ENCODE results near the gene CBFA2T3.

CBFA2T3 gene

GRCh38 chr16:88869673-88869980, 107.4 kb downstream of the CBFA2T3 start:
- no peak for DNase-seq

DNA sequence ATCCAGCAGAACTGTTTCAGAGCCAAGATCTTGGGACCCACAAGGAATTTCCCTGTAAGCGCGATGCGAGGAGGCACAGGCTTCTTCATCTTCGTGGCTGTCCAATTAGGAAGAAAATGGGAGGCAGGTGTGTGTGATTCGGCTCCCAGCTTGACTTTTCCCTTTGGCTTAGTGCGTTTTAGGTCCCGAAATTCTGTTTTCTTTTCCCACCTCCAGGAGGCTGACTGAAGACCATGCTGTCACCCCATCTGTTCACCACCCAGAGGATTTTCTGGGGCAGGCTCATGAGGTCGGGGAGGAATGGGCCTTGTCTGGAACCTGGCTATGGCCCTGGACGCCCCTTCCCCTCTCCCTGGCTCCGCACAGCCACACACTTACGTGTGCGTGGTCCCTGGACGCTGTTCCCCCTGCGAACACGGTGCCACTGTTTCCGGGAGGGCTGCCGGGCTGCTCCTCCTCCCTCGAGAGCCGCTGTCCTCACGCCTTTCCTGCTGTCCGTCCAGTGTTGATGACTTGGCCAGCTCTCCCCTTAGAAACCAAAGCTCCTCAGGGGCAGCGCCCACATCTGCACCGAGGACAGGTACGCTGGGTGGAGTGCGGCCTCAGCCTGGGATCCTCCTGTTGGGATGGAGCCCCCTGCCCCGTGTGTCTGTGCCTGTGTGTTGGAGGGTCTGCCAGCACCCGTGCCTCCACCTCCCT, 107.9 kb downstream of the CBFA2T3 start:
- peak in 1 of 2 experiments; percentile 63 for DNase-seq

- no peak for DNase-seq
Measured at GRCh38 chr16:88867581-88868246, 109.3 kb downstream of the CBFA2T3 start.

GRCh38 chr16:88866151-88866920, 110.7 kb downstream of the CBFA2T3 start, which contains the start of gene PABPN1L:
TSS of gene PABPN1L (minus strand) at chr16:88866660. CDS start at chr16:88866606, 54 bp downstream.
- no peak for DNase-seq

DNA sequence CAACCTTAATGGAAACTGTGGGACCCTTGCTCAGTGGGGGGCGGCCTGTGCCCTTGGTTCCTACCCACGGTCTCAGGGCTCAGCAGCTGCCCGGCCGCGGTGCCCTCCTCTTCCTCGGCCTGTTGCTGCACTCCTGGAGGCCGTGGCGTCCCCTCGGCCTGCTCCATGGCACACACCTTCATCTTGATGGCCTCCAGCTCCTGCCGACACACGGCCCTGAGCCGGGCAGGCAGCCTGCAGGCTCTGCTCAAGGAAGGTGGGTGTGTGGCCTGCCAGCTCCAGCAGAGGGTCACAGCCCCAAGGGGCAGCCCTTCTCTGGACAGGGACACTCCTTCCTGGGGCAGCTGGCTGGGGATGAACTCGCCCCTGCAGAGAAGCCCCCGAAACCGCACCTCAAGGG, 111.3 kb downstream of the CBFA2T3 start:
- DNase-seq = no peak

- DNase-seq = no peak
Measured at GRCh38 chr16:88865310-88865709, 111.7 kb downstream of the CBFA2T3 start.

- no peak for DNase-seq
Measured at GRCh38 chr16:88864521-88864920, 112.5 kb downstream of the CBFA2T3 start.

DNA sequence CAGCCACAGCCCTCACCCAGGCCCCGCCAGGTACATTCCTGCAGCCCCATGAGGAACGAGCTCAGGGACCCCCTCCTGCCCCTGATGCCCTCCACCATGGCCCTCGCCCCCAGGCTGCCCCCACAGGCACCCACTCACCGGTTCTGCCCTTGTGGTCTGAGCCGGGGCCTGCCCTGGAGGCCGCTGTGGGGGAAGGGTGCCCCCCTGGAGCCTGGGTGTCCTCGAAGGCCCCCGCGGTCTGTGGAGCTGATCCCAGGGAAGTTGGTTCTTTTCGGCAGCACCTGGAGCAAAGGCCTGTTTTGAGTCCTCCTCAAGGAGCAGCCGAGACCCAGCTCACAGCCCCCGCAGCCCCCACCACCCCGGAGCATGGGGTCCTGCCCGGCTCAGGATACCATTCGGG, 112.9 kb downstream of the CBFA2T3 start:
- DNase-seq = no peak

DNA sequence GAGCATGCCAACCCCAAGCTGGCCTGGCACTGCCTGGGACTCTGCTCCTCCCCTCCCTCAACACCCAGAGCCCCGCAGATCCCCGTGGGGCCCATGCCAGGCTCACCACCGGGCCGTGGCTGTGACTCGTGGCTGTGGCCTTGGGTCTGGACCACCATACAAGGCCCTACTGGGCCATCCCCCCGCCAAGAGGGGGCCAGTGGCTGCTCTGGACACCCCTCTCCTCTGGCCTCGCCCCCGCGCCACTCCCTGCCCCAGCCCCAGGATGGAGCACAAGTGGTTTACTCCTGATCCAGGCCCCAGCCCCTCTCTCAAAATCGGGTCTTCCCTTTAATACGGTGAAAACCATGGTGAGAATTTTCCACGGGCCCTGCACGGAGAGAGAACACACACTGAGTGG, 113.6 kb downstream of the CBFA2T3 start:
- DNase-seq = no peak

- no peak for DNase-seq
Measured at GRCh38 chr16:88862968-88863367, 114.0 kb downstream of the CBFA2T3 start.

DNA sequence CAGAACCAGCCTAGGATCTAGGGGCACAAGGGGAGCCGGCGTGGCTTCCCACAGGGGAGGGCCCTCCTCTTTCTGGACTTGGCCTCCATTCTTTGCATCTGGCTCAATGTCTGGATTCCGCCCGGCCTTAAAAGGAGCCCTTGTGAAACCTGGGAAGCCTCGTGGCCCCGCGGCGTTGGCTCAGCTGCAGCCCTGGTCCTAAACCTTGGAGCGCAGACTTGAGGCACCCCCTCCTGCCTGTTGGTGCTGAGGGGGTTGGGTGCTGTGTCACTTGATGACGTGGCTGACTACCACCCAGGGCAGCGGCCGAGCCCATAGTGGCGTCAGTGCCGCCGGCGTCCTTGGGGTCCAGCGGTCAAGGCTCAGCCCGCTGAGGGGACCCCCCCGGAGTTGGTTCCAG, 115.6 kb downstream of the CBFA2T3 start:
- DNase-seq = no peak

DNA sequence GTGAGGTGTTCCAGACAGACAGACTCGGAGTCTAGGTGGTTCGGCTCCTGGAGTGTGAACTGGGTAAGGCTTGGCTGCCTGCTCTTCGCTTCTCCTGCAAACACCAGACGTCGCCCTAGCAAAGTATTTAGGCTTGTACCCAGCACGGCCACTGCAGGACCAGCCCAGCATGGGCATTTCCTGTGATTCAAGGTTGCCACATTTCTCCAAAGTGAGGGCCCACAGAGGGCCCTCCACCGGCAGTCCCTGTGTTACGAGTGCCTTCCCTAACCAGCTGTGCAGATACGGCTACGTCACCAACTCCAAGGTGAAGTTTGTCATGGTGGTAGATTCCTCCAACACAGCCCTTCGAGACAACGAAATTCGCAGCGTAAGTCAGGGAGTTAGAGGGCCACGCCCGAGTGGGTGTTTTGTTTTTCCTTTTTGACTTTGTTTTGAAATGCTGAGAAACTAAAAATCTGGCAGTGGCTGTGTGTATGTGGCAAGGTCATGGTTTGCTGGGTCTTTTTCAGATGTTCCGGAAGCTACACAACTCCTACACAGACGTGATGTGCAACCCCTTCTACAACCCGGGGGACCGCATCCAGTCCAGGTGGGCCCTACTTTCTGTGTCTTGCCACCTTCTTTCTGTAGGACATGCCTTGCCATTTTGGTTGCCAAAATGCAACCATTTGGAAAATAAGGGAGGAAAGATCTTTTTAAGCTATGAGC, 117.5 kb downstream of the CBFA2T3 start:
- DNase-seq = no peak

- DNase-seq = no peak
Measured at GRCh38 chr16:88857728-88858339, 119.2 kb downstream of the CBFA2T3 start.

DNA sequence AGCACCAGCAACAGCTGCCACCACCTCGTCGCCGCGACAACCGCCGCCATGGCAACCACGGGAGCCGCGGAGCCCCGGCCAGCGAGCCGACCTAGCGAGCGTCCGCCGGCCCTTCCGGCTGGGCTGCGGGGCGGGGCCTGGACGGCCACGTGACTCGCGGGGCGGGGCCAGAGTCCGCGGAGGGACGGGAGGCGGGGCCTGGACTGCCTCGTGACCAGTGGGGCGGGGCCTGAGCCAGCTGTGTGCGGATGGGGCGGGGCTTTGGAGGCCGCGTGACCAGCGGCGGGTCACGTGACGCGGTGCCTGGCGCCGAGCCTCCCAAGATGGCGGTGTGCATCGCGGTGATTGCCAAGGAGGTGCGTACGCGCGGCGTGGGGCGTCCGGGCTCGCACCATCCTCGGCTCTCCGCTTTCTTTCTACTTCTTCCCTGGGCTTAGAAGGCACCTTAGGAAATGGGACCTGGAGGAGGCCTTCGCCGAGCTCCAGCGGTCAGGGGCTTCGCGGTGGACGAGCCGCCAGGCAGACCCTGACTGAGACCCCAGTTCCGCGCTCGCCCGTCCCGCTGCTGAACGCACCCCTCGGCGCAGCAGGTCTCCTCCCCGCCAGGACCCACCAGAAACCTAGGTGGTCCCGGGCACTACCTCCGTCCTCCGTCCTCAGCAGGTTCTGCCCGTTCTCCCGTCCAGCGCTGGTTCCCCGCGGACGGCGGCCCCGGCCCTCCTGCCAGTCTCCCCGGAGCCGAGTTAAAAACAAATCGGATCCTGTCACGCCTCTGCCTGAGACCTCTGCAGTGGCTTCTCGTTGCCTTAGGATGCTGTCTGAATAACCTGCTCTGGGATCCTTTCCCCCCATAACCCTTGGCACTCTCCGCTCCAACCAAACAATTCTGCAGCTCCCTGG, 119.9 kb downstream of the CBFA2T3 start, which contains the start of the genes GALNS and TRAPPC2L:
TSS of gene GALNS (minus strand) at position 120 of the 900 bp plus-strand sequence. CDS start at position 50, 70 bp downstream.
TSS of gene TRAPPC2L (plus strand) at position 300 of the 900 bp plus-strand sequence. CDS start at position 324, 24 bp downstream.
- DNase-seq = peak; percentile 90 to 93

DNA sequence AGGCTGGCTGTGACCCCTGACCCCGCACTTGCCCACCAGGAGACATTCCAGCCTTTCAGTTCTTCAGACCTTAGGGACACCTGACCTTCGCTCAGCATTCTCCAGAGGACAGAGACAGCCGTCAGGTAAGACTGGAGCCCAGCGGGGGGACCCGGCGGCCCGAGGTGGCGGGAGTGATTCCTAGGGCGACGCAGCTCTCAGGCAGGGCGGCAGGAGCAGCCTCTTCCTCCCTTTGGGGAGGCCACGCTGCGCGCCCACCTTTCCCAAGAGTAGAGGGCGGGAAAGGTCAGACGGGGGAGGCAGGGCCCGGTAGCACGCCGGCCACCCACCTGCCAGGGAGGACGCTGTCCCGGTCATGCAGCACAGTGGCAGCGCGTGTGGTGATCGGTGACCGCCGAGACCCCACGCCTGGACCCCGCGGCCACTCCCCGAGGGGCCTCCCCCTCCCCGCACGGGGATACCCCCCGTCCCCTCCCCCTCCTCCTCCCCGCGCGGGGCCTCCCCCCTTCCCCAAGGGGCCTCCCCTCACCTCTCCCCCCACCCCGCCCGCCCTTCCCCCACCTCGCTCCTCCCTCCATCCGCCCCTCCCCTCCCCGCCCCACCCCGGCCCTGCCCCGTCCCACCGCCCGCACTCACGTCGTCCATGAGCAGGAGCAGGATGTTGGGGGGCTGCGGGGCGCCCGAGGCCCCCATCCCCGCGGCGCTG, 120.7 kb downstream of the CBFA2T3 start:
- DNase-seq = no peak

DNA sequence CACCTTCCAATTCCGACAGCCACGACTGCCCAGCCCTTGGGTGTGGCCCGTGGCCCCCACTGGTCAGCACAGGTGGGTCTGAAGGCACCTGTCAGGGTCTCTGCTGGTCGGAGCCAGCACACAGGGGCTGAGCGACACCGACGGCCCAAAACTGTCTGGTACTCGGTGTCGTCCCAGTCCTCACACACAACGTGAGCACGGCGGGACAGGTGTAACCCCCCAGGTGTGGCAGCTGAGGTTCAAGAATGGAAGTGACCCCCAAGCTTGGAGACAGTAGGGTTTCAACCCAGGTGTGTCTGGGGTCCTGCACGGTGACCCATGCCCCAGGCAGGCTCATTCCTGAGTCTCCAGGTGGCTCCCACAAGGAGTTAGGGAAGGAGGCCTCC, 121.3 kb downstream of the CBFA2T3 start:
- no peak for DNase-seq

GRCh38 chr16:88855176-88855575, 121.8 kb downstream of the CBFA2T3 start:
- DNase-seq = no peak

- DNase-seq = no peak
Measured at GRCh38 chr16:88854306-88855111, 122.5 kb downstream of the CBFA2T3 start.

DNA sequence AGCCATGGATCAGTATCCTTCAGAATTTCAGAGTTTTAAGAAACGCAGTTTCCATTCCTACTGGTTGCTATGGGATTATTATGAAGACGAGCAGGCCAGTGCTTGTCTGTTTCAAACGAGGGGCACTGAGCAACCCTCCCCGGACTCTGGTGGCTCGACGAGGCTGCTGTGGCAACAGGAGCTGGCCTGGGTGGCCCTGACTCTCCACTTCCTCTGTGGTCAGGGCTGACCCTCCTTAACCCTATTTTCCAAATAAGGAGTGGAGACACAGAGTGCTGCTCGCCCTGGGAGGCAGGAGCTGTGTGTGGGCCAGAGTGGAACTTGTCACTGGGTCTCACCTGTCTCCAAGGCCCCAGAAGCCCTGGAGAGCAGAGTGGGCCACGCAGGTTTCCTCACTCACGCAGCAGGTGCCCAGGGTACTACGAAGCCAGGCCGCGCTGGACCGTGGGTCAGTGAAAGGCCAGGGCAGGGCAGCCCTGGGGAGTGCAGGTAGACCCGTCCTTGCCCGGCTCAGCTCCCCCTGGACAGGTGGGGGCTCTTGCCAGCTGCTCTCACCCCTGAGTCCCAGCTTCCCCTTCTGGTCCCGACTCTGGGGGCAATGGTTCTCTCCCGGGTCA, 123.6 kb downstream of the CBFA2T3 start:
- DNase-seq = no peak

Data from cerebellar nuclear complex (tissue), 1 donor.